Measurements from ENCODE around the gene UBE3A.
A peak's percentile ranks its signal among the peaks of the same experiment; 100 is the strongest.
"Not testable (repeated sequence)": the region's sequence is repeated elsewhere in the genome, so short reads cannot be mapped to it uniquely, and the experiment has no call there.

UBE3A gene
- 86.9 to 191 (median 153) reads per million in 17 experiments for total RNA-seq

GRCh38 chr15:25438601-25439368, at the start of gene UBE3A:
UBE3A (minus strand) TSS chr15:25439024; CDS start chr15:25409107, 29,917 bp downstream.
- DNase-seq = peak; percentile 95 to 99 (median 98)

GRCh38 chr15:25487226-25487884, 48.5 kb upstream of the UBE3A start:
- DNase-seq = no peak

- no peak for DNase-seq
Measured at GRCh38 chr15:25486051-25486450, 47.2 kb upstream of the UBE3A start.

GRCh38 chr15:25481208-25481859, 42.5 kb upstream of the UBE3A start:
- no peak for DNase-seq

GRCh38 chr15:25478313-25478712, 39.5 kb upstream of the UBE3A start:
- no peak for DNase-seq

- no peak for DNase-seq
Measured at GRCh38 chr15:25477816-25478215, 39.0 kb upstream of the UBE3A start.

- DNase-seq = no peak
Measured at GRCh38 chr15:25474251-25474650, 35.4 kb upstream of the UBE3A start.

GRCh38 chr15:25470230-25470629, 31.4 kb upstream of the UBE3A start:
- DNase-seq = no peak

- no peak for DNase-seq
Measured at GRCh38 chr15:25469377-25469776, 30.6 kb upstream of the UBE3A start.

- DNase-seq = no peak
Measured at GRCh38 chr15:25468611-25469010, 29.8 kb upstream of the UBE3A start.

GRCh38 chr15:25465835-25466234, 27.0 kb upstream of the UBE3A start:
- no peak for DNase-seq

GRCh38 chr15:25464784-25465183, 26.0 kb upstream of the UBE3A start:
- DNase-seq = no peak

- no peak for DNase-seq
Measured at GRCh38 chr15:25464383-25464782, 25.6 kb upstream of the UBE3A start.

GRCh38 chr15:25456196-25456595, 17.4 kb upstream of the UBE3A start:
- DNase-seq = no peak

GRCh38 chr15:25455226-25455625, 16.4 kb upstream of the UBE3A start:
- no peak for DNase-seq

- no peak for DNase-seq
Measured at GRCh38 chr15:25454771-25455170, 15.9 kb upstream of the UBE3A start.

- not testable (repeated sequence) for DNase-seq
Measured at GRCh38 chr15:25453246-25453645, 14.4 kb upstream of the UBE3A start.

- DNase-seq = no peak
Measured at GRCh38 chr15:25451501-25451900, 12.7 kb upstream of the UBE3A start.

- DNase-seq = no peak
Measured at GRCh38 chr15:25450163-25450562, 11.3 kb upstream of the UBE3A start.

- DNase-seq = no peak
Measured at GRCh38 chr15:25446076-25446475, 7.3 kb upstream of the UBE3A start.

GRCh38 chr15:25445412-25445811, 6.6 kb upstream of the UBE3A start:
- no peak for DNase-seq

GRCh38 chr15:25441111-25441510, 2.3 kb upstream of the UBE3A start:
- no peak for DNase-seq

GRCh38 chr15:25439369-25439836, 579 bp upstream of the UBE3A start:
- peak in 2 of 4 experiments; percentile 4 to 28 for DNase-seq

Measured in suppressor macrophage (primary cell).